NCI-H510A (cell line): ENCODE results near the gene KLHL20.
"Not testable (repeated sequence)": the region's sequence is repeated elsewhere in the genome, so short reads cannot be mapped to it uniquely, and the experiment has no call there.

Experiments
- DNase-seq: peaks from one replicate; lab custom pipeline; 2025; lab: John Stamatoyannopoulos, UW

KLHL20 gene

DNA sequence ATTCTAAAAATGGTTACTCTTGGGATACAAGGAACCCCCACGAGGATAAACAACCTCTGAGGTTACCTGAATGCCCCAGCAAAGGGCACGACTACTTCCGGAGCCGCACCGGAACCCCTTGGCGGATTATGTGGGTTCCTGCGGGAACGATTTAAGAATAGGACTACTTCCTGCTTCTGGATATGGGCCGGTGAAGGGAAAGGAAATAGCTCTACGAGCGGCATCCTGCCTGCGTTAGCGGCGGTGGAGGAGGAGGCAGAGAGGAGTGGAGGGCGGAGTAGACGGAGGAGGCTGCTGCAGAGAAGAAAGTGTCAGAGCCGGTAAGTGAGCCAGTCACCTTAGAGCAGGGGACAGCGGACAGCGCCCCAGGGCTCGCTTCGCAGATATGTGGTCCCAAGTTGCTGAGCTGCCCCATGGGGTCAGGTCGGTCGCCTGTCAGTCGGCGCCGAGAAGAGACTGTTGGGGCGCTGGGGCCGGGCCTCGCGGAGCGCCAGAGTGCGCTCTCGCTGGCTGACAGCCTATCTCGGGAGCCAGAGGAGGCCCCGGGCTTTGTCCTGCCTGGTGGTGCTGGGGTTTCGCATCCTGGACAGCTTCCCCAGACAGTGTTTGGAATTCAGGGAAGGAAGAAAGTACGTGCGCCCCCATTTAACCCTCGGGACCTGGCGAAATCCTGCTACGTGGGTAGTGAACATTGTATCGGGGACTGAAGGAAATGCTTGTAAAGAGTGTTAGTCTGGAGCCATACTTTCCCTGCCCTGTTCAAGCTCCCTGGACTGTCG, at the start of gene KLHL20:
TSS of gene KLHL20 (plus strand) at position 223 of the 779 bp plus-strand sequence. CDS start 1,063 bp downstream, outside the sequence.
- DNase-seq, result peak; percentile 70

DNA sequence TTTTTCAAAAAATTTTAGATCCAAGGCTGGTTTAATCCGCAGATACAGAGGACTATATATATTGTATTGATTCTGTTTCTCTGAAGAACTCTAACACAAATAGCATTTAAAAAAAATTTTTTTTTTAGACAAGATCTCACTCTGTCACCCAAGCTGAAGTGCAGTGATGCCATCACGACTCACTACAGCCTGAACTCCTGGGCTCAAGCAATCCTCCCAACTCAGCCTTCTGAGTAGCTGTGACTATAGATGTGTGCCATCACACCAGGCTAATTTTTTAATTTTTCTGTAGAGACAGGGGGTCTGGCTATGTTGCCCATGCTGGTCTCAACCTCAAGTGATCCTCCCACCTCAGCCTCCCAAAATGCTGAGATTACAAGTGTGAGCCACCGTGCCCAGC, 48.1 kb upstream of the KLHL20 start:
- DNase-seq, result no peak

- peak; percentile 6 for DNase-seq
These were observed 45.3 kb upstream of the KLHL20 start, which contains the start of gene ANKRD45 for GRCh38 chr1:173669491-173669941. Gene ANKRD45 (minus strand): TSS chr1:173669851. CDS start chr1:173659418, 10,433 bp downstream.

GRCh38 chr1:173674496-173674895, 40.3 kb upstream of the KLHL20 start:
- not testable (repeated sequence) for DNase-seq

- not testable (repeated sequence) for DNase-seq
These were observed 34.6 kb upstream of the KLHL20 start for GRCh38 chr1:173680152-173680551.

GRCh38 chr1:173682184-173682583, 32.6 kb upstream of the KLHL20 start:
- DNase-seq, result no peak

DNA sequence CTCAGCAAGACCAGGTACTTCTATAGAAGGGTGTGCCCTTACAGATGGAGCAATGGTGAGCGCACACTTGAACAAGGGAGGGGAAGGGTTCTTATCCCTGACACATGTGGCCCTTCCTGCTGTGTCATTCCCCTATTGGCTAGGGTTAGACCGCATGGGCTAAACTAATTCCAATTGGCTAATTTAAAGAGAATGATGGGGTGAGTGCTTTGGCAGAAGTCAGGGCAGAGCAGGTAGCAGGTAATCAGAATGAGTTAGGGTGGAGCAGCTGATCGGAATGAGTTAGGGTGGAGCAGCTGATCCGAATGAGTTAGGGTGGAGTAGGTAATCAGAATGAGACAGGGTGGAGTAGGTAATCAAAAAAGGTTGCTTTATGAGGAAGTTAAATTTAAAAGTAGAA, 30.9 kb upstream of the KLHL20 start:
- not testable (repeated sequence) for DNase-seq

GRCh38 chr1:173685121-173685520, 29.7 kb upstream of the KLHL20 start:
- not testable (repeated sequence) for DNase-seq

- DNase-seq, result no peak
These were observed 26.5 kb upstream of the KLHL20 start for GRCh38 chr1:173688300-173688699.

DNA sequence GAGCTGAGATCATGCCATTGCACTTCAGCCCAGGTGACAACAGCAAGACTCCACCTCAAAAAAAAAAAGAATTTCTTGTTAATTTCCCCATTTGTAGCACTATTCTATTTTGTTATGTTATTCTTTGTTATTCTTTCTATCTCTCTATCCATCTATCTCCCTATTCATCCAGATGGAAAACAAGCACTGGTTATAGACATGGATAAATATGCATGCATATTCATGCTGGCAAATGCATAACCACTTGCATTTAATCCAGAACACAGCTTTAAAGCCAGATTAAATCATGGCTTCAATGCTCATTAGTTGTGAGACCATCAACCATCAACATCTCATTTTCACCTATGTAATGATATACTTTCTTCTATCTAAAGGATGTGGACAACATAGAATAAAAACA, 21.5 kb upstream of the KLHL20 start:
- DNase-seq, result no peak

DNA sequence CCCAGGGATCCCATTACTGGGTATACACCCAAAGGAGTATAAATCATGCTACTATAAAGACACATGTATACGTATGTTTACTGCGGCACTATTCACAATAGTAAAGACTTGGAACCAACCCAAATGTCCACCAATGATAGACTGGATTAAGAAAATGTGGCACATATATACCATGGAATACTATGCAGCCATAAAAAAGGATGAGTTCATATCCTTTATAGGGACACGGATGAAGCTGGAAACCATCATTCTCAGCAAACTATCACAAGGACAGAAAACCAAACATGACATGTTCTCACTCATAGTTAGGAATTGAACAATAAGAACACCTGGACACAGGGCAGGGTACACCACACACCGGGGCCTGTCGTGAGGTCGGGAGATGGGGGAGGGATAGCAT, 13.5 kb upstream of the KLHL20 start:
- not testable (repeated sequence) for DNase-seq

DNA sequence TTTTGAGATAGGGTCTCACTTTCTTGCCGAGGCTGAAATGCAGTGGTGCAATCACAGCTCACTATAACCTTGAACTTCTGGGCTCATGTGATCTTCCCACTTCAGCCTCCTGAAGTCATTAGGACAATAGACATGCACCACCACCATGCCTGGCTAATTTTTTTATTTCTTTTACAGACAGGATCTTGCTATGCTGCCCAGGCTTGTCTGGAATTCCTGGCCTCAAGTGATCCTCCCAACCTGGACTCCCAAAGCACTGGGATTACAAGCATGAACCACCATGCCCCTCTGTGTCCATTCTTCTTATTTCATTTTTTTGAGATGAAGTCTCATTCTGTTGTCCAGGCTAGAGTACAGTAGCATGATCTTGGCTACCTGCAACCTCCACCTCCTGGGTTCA, 12.0 kb upstream of the KLHL20 start:
- no peak for DNase-seq

- no peak for DNase-seq
These were observed 9.7 kb upstream of the KLHL20 start for GRCh38 chr1:173705117-173705516.

DNA sequence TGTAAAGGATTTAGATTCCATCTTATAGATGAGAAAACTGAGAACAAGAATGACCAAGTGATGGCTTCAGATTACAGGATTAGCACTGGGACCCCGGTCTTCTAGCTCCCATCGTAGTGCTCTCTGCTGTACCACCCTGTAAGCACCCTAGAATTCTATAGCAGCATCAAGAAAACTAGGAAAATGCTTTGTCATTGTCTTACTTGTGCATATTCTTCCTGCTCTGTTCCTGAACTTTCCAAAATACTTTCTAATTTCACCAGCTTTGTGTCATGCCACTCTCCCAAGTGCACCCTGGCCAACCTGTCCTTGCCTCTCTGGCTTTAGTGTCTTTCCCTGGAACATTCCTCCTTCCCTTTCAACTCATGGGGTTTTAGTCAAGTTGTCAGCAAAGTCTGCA, 6.0 kb upstream of the KLHL20 start:
- no peak for DNase-seq

- DNase-seq, result no peak
These were observed 381 bp upstream of the KLHL20 start for GRCh38 chr1:173714441-173714758.

GRCh38 chr1:173715538-173715844, 710 bp downstream of the KLHL20 start:
- DNase-seq, result no peak

- DNase-seq, result no peak
These were observed 2.5 kb downstream of the KLHL20 start for GRCh38 chr1:173717238-173717637.

- DNase-seq, result not testable (repeated sequence)
These were observed 16.6 kb downstream of the KLHL20 start for GRCh38 chr1:173731331-173731730.

DNA sequence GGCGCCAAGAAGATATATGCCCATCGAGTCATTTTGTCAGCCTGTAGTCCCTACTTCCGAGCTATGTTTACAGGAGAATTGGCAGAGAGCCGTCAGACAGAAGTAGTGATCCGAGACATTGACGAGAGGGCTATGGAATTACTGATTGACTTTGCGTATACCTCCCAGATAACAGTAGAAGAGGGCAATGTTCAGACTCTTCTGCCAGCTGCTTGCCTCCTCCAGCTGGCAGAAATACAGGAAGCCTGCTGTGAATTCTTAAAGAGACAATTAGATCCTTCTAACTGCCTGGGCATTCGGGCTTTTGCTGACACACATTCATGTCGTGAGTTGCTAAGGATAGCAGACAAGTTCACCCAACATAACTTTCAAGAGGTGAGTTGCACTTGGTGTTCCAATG, 19.1 kb downstream of the KLHL20 start:
- no peak for DNase-seq

- DNase-seq, result not testable (repeated sequence)
These were observed 21.3 kb downstream of the KLHL20 start for GRCh38 chr1:173736104-173736503.

DNA sequence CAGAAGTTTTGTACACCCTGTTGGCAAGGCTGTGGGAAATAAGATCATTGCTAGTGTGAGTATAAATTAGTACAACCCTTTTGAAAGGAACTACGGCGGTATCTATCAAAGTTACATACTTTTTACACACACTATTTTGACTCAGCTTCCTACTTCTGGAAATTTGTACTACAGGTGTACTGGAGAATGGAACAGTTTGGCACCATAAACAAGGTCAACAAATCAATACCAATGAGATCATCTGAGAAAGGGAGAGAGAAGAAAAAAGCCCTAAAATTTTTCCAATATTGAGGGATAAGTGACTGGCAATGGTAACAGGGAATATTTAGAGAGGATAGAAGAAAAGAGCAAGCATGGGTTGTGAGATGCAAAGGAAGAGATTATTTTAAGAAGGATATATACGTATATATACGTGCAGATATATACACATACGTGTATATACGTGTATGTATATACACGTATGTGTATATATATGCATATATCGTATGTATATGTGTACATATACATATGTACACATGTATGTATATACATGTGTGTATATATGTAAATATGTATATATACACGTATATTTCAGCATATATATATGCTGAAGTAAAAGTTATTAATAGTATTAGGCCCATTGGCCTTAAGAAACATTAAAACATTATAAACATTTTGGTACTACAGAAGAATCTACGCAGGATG, 27.6 kb downstream of the KLHL20 start:
- DNase-seq, result no peak

DNA sequence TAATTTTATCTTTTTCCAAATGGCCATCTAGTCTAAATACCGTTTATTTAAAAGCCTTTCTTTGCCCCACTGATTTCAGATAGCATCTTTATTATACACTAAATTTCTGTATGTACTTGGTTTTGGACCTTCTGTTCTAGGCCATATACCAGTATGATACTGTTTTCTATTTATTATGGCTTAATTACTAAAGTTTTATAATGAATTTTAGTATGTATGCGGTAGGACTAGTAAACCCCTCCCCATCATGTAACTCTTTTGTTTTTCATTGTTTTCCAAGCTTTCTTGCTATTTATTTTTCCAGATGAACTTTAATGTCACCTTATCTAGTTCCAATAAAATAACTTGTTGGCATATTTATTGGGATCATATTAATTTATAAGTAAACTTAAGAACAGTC, 29.9 kb downstream of the KLHL20 start:
- no peak for DNase-seq

DNA sequence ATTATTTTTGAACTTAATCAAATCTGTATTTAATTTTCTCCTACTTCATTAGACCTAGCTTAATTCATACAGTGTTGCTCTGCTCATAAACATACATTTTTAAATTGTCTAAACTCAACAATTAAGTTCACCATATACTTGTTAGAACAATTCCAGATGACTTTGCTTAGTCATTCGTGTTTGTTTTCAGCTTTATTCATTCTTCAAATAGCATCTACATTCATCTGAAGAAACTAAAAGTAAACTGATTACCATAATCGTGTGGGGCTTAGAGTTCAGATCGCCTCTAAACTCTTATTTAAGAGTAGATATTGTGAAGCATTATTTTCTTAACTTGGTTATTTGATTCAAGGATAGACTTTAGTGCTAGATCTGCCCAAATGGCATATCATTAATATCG, 34.4 kb downstream of the KLHL20 start:
- no peak for DNase-seq

- DNase-seq, result no peak
These were observed 39.0 kb downstream of the KLHL20 start for GRCh38 chr1:173753830-173754229.
